ENCODE results near the gene MAGEA2. TPM values are rescaled to one million over a fixed set of nuclear protein-coding genes. Genes with fewer than 3 reads are reported as not detected.
"Not testable (repeated sequence)": the region's sequence is repeated elsewhere in the genome, so short reads cannot be mapped to it uniquely, and the experiment has no call there.

Gene MAGEA2, protein sequence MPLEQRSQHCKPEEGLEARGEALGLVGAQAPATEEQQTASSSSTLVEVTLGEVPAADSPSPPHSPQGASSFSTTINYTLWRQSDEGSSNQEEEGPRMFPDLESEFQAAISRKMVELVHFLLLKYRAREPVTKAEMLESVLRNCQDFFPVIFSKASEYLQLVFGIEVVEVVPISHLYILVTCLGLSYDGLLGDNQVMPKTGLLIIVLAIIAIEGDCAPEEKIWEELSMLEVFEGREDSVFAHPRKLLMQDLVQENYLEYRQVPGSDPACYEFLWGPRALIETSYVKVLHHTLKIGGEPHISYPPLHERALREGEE
- not detected for total RNA-seq

DNA sequence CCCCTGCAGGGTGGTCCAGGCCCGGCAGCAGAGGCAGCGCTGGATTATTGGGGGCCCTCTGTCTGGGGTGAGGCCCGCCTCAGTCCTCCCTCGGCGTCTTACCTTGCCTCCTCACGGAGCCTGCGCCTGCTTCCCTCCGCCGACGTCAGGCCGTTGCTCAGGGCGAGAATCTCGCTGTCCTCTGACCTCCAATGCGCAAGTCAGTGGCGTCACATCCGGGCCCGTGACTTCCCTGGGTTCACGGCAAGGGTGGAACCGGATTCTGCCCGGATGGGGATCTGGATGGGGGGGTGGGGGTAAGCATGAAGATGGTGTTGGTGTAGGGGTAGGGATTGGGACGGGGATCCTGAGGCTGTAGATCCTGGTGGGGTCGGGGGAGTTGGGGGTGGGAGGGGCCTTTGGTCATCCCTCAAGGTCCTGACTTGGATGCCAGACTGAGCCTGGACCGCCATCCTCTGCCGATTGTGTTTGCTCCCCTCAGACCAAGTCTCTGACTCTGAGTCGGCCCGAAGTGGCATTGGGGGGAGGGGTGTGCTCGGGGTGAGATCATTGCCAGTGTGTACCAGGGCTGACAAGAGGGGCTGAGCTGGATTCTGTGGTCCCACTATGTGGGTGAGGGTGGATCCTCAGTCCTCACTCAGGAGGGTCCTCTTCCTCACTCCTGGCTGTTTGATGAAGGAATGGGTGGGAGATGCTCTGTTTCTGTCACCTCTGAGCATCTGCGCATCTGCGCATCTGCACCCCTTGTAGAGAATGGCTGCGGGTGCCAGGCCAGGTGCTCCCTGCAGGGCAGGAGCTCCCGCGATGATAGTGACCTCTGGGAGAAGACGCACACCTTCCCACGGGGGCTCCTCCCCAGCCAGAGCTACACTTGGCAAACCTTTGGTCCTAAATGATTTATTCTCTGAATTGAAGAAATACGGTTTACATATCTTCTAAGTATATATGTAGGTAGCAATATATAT is at the start of gene MAGEA2:
Gene MAGEA2, minus strand, starts transcription at position 157 of the 965 bp plus-strand sequence. CDS start 2,479 bp downstream, outside the sequence.
- H3K27me3 ChIP-seq; H3K4me1 ChIP-seq; H3K36me3 ChIP-seq; intact Hi-C loops (cut with DNase I); H3K27ac ChIP-seq; H3K9ac ChIP-seq (ENCODE audit: low read depth in 2 of 2, low read length in 2 of 2); H3K4me3 ChIP-seq; DNase-seq; H3K9me3 ChIP-seq: not testable (repeated sequence)

DNA sequence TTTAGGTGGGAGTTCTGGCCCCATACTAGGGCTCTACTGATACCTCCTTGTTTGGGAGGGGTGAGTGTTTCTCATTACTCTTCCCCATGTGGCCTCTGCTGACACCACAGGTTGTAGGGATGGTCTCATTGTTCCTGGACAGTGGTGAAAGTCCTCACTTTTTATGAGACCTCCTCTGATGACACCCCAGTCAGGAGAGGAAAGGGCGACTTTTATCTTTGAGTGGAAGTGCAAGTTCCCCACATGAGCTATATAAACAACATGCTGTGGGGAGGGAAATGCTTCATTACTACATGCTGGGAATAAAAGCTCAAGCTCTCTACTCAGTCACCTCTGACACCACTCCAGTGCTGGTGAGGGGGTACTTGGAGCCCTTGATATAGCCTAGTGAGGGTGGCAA is 45.3 kb upstream of the MAGEA2 start:
- Histone ChIP-seq H3K27me3 (no peaks in the 10 kb centered on the region), H3K36me3 (no peaks in the 10 kb centered on the region), H3K9ac (ENCODE audit: low read depth in 2 of 2, low read length in 2 of 2) (no peak overlapping the region), H3K9me3 (no peaks in the 10 kb centered on the region), H3K4me3 (no peak overlapping the region), H3K4me1 (no peaks in the 10 kb centered on the region), H3K27ac (no peak overlapping the region)
- intact Hi-C loops (cut with DNase I): no loop called here
- TF ChIP-seq, protein P1, sequence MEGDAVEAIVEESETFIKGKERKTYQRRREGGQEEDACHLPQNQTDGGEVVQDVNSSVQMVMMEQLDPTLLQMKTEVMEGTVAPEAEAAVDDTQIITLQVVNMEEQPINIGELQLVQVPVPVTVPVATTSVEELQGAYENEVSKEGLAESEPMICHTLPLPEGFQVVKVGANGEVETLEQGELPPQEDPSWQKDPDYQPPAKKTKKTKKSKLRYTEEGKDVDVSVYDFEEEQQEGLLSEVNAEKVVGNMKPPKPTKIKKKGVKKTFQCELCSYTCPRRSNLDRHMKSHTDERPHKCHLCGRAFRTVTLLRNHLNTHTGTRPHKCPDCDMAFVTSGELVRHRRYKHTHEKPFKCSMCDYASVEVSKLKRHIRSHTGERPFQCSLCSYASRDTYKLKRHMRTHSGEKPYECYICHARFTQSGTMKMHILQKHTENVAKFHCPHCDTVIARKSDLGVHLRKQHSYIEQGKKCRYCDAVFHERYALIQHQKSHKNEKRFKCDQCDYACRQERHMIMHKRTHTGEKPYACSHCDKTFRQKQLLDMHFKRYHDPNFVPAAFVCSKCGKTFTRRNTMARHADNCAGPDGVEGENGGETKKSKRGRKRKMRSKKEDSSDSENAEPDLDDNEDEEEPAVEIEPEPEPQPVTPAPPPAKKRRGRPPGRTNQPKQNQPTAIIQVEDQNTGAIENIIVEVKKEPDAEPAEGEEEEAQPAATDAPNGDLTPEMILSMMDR (IDR thresholded peaks at IDR 0.05): no peak
- DNase-seq: no peak

DNA sequence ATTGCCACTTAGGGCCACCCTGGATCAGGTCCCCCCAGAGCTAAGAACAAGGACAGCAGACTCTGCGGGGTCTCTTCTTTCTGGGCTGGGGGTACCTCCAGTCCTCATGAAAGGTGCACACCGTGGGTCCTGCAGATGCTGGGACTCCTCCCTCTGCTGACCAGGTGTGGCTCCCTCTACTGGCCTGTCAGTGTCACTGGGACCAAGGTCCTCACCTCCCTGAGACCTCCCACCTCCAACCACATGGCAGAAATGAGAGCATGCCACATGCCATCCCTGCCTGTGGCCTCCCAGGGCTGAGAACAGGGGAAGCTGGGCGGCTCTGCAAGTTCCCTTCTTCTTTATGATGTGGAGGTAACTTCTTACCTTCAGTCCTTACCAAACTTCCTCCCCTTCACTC is 33.4 kb upstream of the MAGEA2 start:
- H3K9me3 ChIP-seq; H3K9ac ChIP-seq (ENCODE audit: low read depth in 2 of 2, low read length in 2 of 2); H3K27ac ChIP-seq; H3K27me3 ChIP-seq; DNase-seq; intact Hi-C loops (cut with DNase I); H3K4me3 ChIP-seq; H3K4me1 ChIP-seq; H3K36me3 ChIP-seq: not testable (repeated sequence)

DNA sequence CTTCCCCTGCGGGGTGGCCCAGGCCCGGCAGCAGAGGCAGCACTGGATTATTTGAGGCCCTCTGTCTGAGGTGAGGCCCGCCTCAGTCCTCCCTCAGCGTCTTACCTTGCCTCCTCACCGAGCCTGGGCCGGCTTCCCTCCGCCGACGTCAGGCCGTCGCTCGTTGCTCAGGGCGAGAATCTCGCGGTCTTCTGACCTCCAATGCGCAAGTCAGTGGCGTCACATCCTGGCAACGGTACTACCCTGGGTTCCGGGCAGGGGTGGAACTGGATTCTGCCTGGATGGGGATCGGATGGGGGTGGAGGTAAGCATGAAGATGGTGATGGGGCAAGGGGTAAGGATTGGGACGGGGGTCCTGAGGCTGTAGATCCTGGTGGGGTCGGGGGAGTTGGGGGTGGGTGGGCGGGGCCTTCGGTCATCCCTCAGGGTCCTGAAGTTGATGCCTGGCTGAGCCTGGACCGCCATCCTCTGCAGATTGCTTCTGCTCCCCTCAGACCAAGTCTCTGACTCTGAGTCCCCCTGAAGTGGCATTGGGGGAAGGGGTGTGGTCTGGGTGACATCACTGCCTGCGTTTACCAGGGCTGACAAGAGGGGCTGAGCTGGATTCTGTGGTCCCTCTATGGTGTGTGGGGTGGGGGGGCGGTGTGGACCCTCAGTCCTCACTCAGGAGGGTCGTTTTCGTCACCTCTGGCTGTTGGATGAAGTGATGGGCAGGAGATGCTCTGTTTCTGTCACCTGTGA is 16.1 kb upstream of the MAGEA2 start, which contains the start of gene MAGEA6:
Gene MAGEA6, minus strand, starts transcription at position 141 of the 741 bp plus-strand sequence. CDS start 2,039 bp downstream, outside the sequence.
- H3K9ac ChIP-seq (ENCODE audit: low read depth in 2 of 2, low read length in 2 of 2); H3K36me3 ChIP-seq; H3K9me3 ChIP-seq; intact Hi-C loops (cut with DNase I); DNase-seq; H3K27ac ChIP-seq; H3K27me3 ChIP-seq; H3K4me3 ChIP-seq; H3K4me1 ChIP-seq: not testable (repeated sequence)

DNA sequence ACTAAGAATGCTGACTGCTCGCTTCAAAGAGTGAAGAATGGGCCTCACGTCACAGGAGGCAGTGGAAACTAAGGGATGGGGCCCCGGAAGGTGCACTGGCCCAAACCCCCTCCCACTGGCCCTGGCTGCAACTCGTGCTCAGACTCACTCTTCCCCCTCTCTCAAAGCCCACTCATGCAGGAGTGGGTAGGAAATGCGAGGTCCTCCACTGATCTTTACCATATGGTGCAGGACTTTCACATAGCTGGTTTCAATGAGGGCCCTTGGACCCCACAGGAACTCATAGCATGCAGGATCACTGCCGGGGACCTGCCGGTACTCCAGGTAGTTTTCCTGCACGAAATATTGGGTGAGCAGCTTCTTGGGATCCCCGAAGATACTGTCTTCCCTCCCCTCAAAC is 12.9 kb upstream of the MAGEA2 start:
- H3K9me3 ChIP-seq; intact Hi-C loops (cut with DNase I): not testable (repeated sequence)

DNA sequence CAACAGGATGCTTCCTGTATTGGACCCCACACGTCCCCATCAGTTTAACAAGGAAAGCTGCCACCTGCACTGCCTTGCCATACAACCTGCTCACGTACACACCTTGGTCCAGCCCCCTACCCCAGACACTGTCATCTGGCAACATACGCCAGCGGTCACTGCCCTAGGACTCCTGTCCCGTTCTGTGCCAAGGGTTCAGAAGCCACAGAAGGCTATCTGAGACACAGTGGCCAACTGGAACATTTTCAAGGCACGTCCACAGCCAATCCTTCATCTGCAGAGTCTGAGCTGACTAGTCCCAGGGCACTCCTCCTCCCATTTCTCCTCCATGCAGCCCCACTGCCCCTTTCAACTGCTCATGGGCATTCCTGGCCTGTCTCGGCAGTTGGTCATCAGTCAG is 7.9 kb upstream of the MAGEA2 start:
- intact Hi-C loops (cut with DNase I); H3K9me3 ChIP-seq; H3K9ac ChIP-seq (ENCODE audit: low read depth in 2 of 2, low read length in 2 of 2); DNase-seq; H3K4me3 ChIP-seq; H3K27ac ChIP-seq; H3K36me3 ChIP-seq; H3K27me3 ChIP-seq; H3K4me1 ChIP-seq: not testable (repeated sequence)

More for the DNA sequence above, 12.9 kb upstream of the MAGEA2 start:
- not testable (repeated sequence) for H3K27ac ChIP-seq; H3K36me3 ChIP-seq; H3K4me3 ChIP-seq; H3K9ac ChIP-seq (ENCODE audit: low read depth in 2 of 2, low read length in 2 of 2); DNase-seq; H3K4me1 ChIP-seq; H3K27me3 ChIP-seq

DNA sequence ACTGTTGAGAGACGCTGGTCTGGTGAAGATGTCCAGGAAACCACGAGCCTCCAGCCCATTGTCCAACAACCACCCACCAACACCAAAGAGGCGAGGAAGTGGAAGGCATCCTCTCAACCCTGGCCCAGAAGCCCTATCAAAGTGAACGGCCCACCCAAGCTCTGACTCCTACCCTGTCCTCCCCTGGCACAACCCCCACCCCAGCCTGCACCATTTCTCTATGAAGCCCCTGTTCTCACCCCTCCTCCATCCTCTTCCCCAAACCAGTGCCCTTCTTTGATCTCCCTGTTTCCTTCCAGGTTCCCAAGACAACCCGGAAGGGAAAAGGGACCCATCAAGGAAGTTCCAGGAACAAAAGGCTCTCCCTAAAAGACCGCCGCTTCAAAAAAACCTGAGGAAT is 5.9 kb upstream of the MAGEA2 start:
- H3K27ac ChIP-seq; H3K27me3 ChIP-seq; H3K9me3 ChIP-seq; DNase-seq; H3K4me3 ChIP-seq; H3K9ac ChIP-seq (ENCODE audit: low read depth in 2 of 2, low read length in 2 of 2); H3K4me1 ChIP-seq; H3K36me3 ChIP-seq; intact Hi-C loops (cut with DNase I): not testable (repeated sequence)

DNA sequence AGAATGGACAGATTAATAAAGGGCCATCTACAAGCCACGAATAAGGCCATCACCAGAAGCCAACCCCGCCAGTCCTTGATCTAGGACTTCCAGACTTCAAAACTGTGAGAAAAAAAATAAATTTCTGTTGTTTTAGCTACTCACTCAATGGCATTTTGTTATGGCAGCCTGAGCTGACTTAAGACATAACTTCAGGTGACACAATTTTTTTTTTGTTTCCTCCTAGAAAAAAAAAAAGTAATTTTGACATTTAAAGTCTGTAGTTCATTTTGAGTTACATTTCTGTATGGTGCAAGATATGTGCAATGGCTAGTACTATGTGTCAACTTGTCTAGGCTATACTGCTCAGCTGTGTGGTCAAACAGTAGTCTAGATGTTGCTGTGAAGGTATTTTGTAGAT is 5.3 kb upstream of the MAGEA2 start, which contains the start of gene CSAG3:
Gene CSAG3, plus strand, starts transcription at position 301 of the 400 bp plus-strand sequence.
- H3K27me3 ChIP-seq; intact Hi-C loops (cut with DNase I); H3K36me3 ChIP-seq: not testable (repeated sequence)

DNA sequence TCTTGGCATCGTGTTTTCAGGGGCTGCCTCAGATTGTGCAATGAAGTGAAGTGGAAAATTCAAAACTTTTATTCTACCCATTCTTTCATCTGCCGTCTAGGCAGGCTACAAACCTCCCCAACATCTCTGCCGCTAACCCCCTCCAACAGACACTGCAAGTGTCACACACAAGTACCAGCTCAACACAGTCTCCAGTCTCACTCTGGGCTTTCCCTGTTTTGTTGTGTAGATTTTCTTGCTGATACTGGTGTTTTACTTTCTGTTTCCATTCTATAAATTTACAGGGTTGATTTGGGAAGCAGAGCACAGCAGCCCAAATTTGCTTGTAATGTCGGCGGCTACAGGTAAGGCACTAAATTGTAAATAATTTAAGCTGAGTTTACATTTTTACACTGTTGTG is 1.2 kb upstream of the MAGEA2 start:
- DNase-seq; H3K4me3 ChIP-seq; H3K27ac ChIP-seq; intact Hi-C loops (cut with DNase I); H3K4me1 ChIP-seq; H3K9me3 ChIP-seq; H3K36me3 ChIP-seq; H3K27me3 ChIP-seq; H3K9ac ChIP-seq (ENCODE audit: low read depth in 2 of 2, low read length in 2 of 2): not testable (repeated sequence)

More for the DNA sequence above, 5.3 kb upstream of the MAGEA2 start, which contains the start of gene CSAG3:
- H3K27ac ChIP-seq; H3K9ac ChIP-seq (ENCODE audit: low read depth in 2 of 2, low read length in 2 of 2); H3K9me3 ChIP-seq; H3K4me3 ChIP-seq; H3K4me1 ChIP-seq; DNase-seq: not testable (repeated sequence)
